Neural progenitor cell (in vitro differentiated cells): ENCODE measurements around the gene PHF13. TPM values are rescaled to one million over a fixed set of nuclear protein-coding genes. Genes with fewer than 3 reads are reported as not detected.
A peak's percentile ranks its signal among the peaks of the same experiment; 100 is the strongest.

Source experiments
- DNase-seq: peaks from one replicate; pipeline ENCODE4 v3.0.0-alpha.2; 2016; ENCODE audit warnings: low spot score
- H2AFZ ChIP-seq: fragments of 200-600 bp; sonication (generic); replicated peaks from 2 replicates; pipeline ENCODE4 v1.6.1; 2016; ENCODE audit warnings: antibody characterized with exemption
- H3F3A ChIP-seq: fragments of 200-600 bp; sonication (generic); 2 replicates; pipeline ENCODE4 v1.6.1; 2016; ENCODE audit warnings: antibody characterized with exemption, low read depth
- H3K27ac ChIP-seq: fragments of 200-600 bp; sonication (generic); 2 replicates; pipeline ENCODE4 v1.5.1; 2016; ENCODE audit warnings: mild to moderate bottlenecking
- H3K27me3 ChIP-seq: fragments of 200-600 bp; sonication (generic); 2 replicates; pipeline ENCODE4 v1.6.1; 2016; ENCODE audit warnings: mild to moderate bottlenecking, moderate library complexity
- H3K36me3 ChIP-seq: fragments of 200-600 bp; sonication (generic); 2 replicates; pipeline ENCODE4 v1.5.1; 2016
- H3K4me1 ChIP-seq: fragments of 200-600 bp; sonication (generic); 2 replicates; pipeline ENCODE4 v1.6.1; 2016; ENCODE audit warnings: mixed run types
- H3K4me2 ChIP-seq: fragments of 200-600 bp; sonication (generic); 2 replicates; pipeline ENCODE4 v1.6.1; 2016
- H3K4me3 ChIP-seq: fragments of 200-600 bp; sonication (generic); 2 replicates; pipeline ENCODE4 v1.5.1; 2016
- H3K79me2 ChIP-seq: fragments of 200-600 bp; sonication (generic); 2 replicates; pipeline ENCODE4 v1.6.1; 2016; ENCODE audit warnings: low read depth
- H3K9ac ChIP-seq: fragments of 200-600 bp; sonication (generic); 2 replicates; pipeline ENCODE4 v1.6.1; 2016
- H3K9me3 ChIP-seq: fragments of 200-600 bp; sonication (generic); 2 replicates; pipeline ENCODE4 v1.5.1; 2016; ENCODE audit warnings: low read depth
- H4K20me1 ChIP-seq: fragments of 200-600 bp; sonication (generic); 2 replicates; pipeline ENCODE4 v1.6.1; 2016; ENCODE audit warnings: low read depth
- H3K27ac Mint-ChIP-seq: 3 replicates; pipeline ENCODE4 v1.8.0; 2021; ENCODE audit warnings: mixed read lengths
- H3K27me3 Mint-ChIP-seq: 2 replicates; pipeline ENCODE4 v1.8.0; 2022; ENCODE audit warnings: low read depth, mild to moderate bottlenecking, inconsistent platforms, moderate library complexity, mixed read lengths; ENCODE audit not compliant: insufficient read depth
- H3K36me3 Mint-ChIP-seq: 3 replicates; pipeline ENCODE4 v1.8.0; 2021; ENCODE audit warnings: mixed read lengths
- H3K4me1 Mint-ChIP-seq: 3 replicates; pipeline ENCODE4 v1.8.0; 2021; ENCODE audit warnings: mixed read lengths
- H3K4me3 Mint-ChIP-seq: 3 replicates; pipeline ENCODE4 v1.8.0; 2021; ENCODE audit warnings: mild to moderate bottlenecking, moderate library complexity, mixed read lengths
- H3K9me3 Mint-ChIP-seq: 3 replicates; pipeline ENCODE4 v1.8.0; 2020; ENCODE audit warnings: mixed read lengths
- EZH2 ChIP-seq: fragments of 200-600 bp; sonication (generic); IDR thresholded peaks from 2 replicates; pipeline ENCODE4 v1.6.1; 2017; ENCODE audit warnings: antibody characterized with exemption, mild to moderate bottlenecking, moderate library complexity
- EZH2phosphoT487 ChIP-seq: fragments of 200-600 bp; sonication (generic); IDR thresholded peaks from 2 replicates; pipeline ENCODE4 v1.6.1; 2017; ENCODE audit warnings: antibody characterized with exemption
- total RNA-seq: library from RNA; depleted of rRNA; stranded (reverse); fragments of >200 nt; gene quantifications from 2 replicates; pipeline ENCODE4 v1.2.3, GENCODE V29; 2015; ENCODE audit warnings: low replicate concordance
- TF ChIP-seq, protein P1 (sequence below): fragments of 200-600 bp; sonication (generic); IDR thresholded peaks from 2 replicates; pipeline ENCODE4 v1.5.1; 2017; ENCODE audit warnings: antibody characterized with exemption, mild to moderate bottlenecking

PHF13 gene
- total RNA-seq, 1 donor from 2014 or later, result 32.0 TPM

- no peaks in the 10 kb centered on the region for H3K9me3 ChIP-seq
- peaks cover 27% of the 10 kb centered on the region for H3F3A ChIP-seq
- peaks cover 80% of the 10 kb centered on the region for H3K79me2 ChIP-seq
- TF ChIP-seq, protein P1, sequence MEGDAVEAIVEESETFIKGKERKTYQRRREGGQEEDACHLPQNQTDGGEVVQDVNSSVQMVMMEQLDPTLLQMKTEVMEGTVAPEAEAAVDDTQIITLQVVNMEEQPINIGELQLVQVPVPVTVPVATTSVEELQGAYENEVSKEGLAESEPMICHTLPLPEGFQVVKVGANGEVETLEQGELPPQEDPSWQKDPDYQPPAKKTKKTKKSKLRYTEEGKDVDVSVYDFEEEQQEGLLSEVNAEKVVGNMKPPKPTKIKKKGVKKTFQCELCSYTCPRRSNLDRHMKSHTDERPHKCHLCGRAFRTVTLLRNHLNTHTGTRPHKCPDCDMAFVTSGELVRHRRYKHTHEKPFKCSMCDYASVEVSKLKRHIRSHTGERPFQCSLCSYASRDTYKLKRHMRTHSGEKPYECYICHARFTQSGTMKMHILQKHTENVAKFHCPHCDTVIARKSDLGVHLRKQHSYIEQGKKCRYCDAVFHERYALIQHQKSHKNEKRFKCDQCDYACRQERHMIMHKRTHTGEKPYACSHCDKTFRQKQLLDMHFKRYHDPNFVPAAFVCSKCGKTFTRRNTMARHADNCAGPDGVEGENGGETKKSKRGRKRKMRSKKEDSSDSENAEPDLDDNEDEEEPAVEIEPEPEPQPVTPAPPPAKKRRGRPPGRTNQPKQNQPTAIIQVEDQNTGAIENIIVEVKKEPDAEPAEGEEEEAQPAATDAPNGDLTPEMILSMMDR, result no peak
- TF ChIP-seq EZH2phosphoT487 (no peak), EZH2 (no peak)
- no peaks in the 10 kb centered on the region for H3K36me3 ChIP-seq
- no peak overlapping the region for H2AFZ ChIP-seq
- H3K4me1 Mint-ChIP-seq, result peaks cover 16% of the 10 kb centered on the region
- H3K27me3 ChIP-seq, result no peaks in the 10 kb centered on the region
- no peak overlapping the region for H3K27ac Mint-ChIP-seq
- no peaks in the 10 kb centered on the region for H3K9me3 Mint-ChIP-seq
- no peak for DNase-seq
- peaks cover 26% of the 10 kb centered on the region for H3K36me3 Mint-ChIP-seq
- H3K4me3 ChIP-seq, result no peak overlapping the region
- no peak overlapping the region for H3K4me2 ChIP-seq
- peak overlapping the region; percentile 6 for H3K4me3 Mint-ChIP-seq
- H3K4me1 ChIP-seq, result peaks cover 10% of the 10 kb centered on the region
- H4K20me1 ChIP-seq, result peaks cover 87% of the 10 kb centered on the region
- H3K27me3 Mint-ChIP-seq, result no peaks in the 10 kb centered on the region
- no peak overlapping the region for H3K27ac ChIP-seq
- H3K9ac ChIP-seq, result no peak overlapping the region
These were observed 8.2 kb downstream of the PHF13 start for GRCh38 chr1:6621429-6622391.

DNA sequence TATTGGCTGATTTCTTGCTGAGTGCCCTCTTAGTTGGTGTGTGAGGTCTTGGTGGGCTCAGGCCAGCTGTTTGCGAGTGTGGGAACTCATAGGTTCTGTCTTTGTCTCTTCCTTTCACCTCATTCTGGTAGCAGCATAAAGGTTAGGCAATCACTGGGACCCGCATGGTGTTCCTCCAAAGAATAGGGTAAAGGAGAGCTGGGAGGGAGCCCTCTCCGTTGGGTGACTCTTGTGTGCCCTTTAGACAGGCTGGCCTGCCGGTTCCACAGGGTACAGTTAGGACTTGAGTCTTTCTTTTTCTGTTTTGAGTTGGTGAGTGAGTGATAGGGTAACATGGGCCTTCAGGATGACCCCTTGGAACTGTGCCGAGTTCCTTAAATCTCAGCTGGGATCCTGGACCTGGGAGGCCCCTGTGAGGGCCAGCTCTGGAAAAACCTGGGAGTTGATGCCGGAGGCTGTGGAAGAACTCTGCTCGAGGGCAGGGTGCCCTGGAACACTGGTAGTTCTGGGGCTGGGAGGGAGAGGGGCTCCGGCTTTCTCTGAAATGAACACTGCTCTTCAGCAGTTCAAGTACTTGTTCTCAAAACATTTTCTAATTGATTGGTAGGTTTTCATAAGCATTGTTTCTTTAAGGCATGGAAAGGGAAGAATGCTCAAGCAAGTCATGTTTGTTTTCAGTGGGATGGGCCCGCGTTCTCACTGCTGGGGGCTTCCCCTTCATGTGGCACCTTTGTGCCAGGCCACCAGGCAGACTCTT lies 9.0 kb downstream of the PHF13 start:
- H3K27ac ChIP-seq, result peak overlapping the region; percentile 59
- no peak overlapping the region for H3K4me3 ChIP-seq
- peaks cover 80% of the 10 kb centered on the region for H3K79me2 ChIP-seq
- H3K4me1 ChIP-seq, result peaks cover 8% of the 10 kb centered on the region
- no peaks in the 10 kb centered on the region for H3K36me3 ChIP-seq
- H2AFZ ChIP-seq, result no peak overlapping the region
- H3K9me3 Mint-ChIP-seq, result no peaks in the 10 kb centered on the region
- H3K27me3 ChIP-seq, result no peaks in the 10 kb centered on the region
- peak overlapping the region; percentile 6 for H3K4me3 Mint-ChIP-seq
- H3K27ac Mint-ChIP-seq, result no peak overlapping the region
- TF ChIP-seq EZH2phosphoT487 (no peak), EZH2 (no peak)
- TF ChIP-seq, protein P1, result no peak
- H3K36me3 Mint-ChIP-seq, result peaks cover 31% of the 10 kb centered on the region
- DNase-seq, result no peak
- no peak overlapping the region for H3K4me2 ChIP-seq
- no peak overlapping the region for H3K9ac ChIP-seq
- no peaks in the 10 kb centered on the region for H3K9me3 ChIP-seq
- no peaks in the 10 kb centered on the region for H3K27me3 Mint-ChIP-seq
- peaks cover 83% of the 10 kb centered on the region for H4K20me1 ChIP-seq
- H3K4me1 Mint-ChIP-seq, result peaks cover 16% of the 10 kb centered on the region
- peaks cover 27% of the 10 kb centered on the region for H3F3A ChIP-seq

DNA sequence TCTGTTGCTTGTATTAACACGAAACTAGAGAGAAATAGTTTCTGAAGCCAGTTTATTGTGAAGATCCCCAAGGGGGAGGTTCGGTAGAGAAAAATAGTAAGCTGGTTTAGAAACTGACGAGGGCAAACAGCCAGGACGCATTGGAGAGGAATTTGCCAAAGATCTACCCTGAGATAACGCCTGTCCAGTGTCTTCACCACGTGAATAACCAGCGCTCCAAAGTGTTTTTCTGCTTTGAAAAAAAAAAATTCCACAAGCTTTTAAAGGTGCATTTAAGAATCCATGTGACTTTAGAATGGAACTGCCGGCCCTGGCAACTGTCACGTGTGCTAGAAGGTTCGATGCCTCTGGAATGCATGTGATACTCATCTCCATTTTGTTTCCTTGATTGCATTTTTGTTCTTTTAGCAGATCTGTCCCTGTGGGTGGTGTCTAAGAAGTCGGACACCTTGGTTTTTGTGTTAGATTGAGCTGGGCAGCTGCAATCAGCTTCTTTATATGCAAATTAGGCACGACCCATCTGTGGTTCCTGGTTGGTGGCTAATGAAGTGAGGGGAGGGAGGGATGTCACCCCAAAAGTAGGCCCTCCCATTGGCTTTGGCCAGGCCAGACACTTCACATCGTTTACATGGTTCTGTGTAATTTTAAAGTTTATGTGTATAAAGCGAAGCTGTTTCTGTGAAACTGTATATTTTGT lies 9.9 kb downstream of the PHF13 start:
- H3K4me2 ChIP-seq, result no peak overlapping the region
- peaks cover 75% of the 10 kb centered on the region for H4K20me1 ChIP-seq
- H3K4me1 ChIP-seq, result peaks cover 8% of the 10 kb centered on the region
- Mint-ChIP-seq H3K27ac (no peak overlapping the region), H3K27me3 (no peaks in the 10 kb centered on the region), H3K4me3 (no peak overlapping the region), H3K4me1 (peaks cover 16% of the 10 kb centered on the region), H3K36me3 (peaks cover 32% of the 10 kb centered on the region), H3K9me3 (no peaks in the 10 kb centered on the region)
- no peak for DNase-seq
- H2AFZ ChIP-seq, result no peak overlapping the region
- peaks cover 27% of the 10 kb centered on the region for H3F3A ChIP-seq
- H3K9me3 ChIP-seq, result no peaks in the 10 kb centered on the region
- H3K27me3 ChIP-seq, result no peaks in the 10 kb centered on the region
- H3K79me2 ChIP-seq, result peaks cover 74% of the 10 kb centered on the region
- H3K9ac ChIP-seq, result no peak overlapping the region
- H3K36me3 ChIP-seq, result no peaks in the 10 kb centered on the region
- peak overlapping the region; percentile 66 for H3K27ac ChIP-seq
- TF ChIP-seq, protein P1, result no peak
- TF ChIP-seq EZH2phosphoT487 (no peak), EZH2 (no peak)
- H3K4me3 ChIP-seq, result no peak overlapping the region
